SH-SY5Y (cell line): Measurements from ENCODE around the gene DNAJC1.

Experiments used
- GATA2 ChIP-seq: IDR thresholded peaks from 2 replicates; pipeline ENCODE4 v1.6.1; 2011; ENCODE audit warnings: mild to moderate bottlenecking, low read depth, low read length
- GATA3 ChIP-seq: IDR thresholded peaks from 2 replicates; pipeline ENCODE4 v1.6.1; 2011; ENCODE audit warnings: low read depth, mild to moderate bottlenecking, low read length, moderate library complexity

DNA sequence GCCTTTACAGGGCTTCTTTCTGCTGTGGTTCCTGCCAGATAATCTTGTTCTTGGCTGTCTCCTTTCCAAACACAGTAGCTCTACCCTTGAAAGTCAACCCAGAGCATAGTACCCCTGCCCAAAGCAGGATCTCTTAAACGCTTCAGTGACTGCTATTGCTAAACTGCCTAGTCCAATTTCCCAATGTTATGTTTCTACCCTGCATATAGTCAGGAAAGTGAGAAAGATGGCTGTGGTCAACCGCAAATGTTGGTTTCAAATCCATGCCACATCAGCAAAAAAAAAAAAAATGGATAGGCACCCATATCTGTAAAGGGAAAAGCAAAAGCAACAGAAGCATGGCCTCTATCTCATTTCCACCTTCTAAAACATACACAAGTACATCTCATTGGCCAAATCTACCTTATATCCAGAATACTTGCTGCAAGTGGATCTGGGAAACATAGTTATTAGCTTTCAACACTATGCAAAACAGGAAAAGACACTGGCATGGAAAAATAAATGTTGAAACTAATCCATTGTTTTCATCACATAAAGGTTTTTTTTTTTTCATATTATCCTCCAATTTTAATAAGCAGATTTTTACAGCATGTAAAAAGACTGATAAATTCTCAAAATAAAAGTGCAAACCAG lies 59.8 kb downstream of the DNAJC1 start:
- TF ChIP-seq GATA2 (no peak), GATA3 (no peak)
